Measurements from ENCODE around the gene ARID2. TPM values are rescaled to one million over a fixed set of nuclear protein-coding genes. Genes with fewer than 3 reads are reported as not detected.

ARID2 gene
- total and polyA plus RNA-seq, 9 of the 15 experiments (the other 6 are each of a cell fraction or from before 2014, with no cell fraction given), result 13.4 to 41.6 (median 29.4) TPM

- in situ Hi-C loops (cut with MboI) (no loop called here), intact Hi-C loops (cut with micrococcal nuclease) (no loop called here)
- no peak overlapping the region for H3K4me3 ChIP-seq
- H3K4me1 ChIP-seq (replicated peaks in 1 of 2; ENCODE audit: control insufficient read depth in 2 of 2, insufficient read depth in 2 of 2, low read length in 2 of 2), result no peaks in the 10 kb centered on the region
- FAIRE-seq, result no peak
- TF ChIP-seq HINFP (tag; conservative IDR thresholded peaks at IDR 0.05; ENCODE audit: low read depth) (no peak), CTCF (IDR thresholded peaks at IDR 0.05 in 2 of 3, conservative IDR thresholded peaks at IDR 0.05 in 1 of 3; ENCODE audit: insufficient read depth in 2 of 3, low read depth in 1 of 3, low read length in 3 of 3) (no peak), BRF2 (IDR thresholded peaks at IDR 0.05; ENCODE audit: borderline replicate concordance, insufficient read depth, insufficient read length) (no peak), NFIC (IDR thresholded peaks at IDR 0.05) (peak; percentile 98), ZC3H8 (IDR thresholded peaks at IDR 0.05) (no peak), ZNF707 (CRISPR knock-in tag; conservative IDR thresholded peaks at IDR 0.05) (no peak), NFRKB (IDR thresholded peaks at IDR 0.05; ENCODE audit: low read depth) (no peak), NFIX (CRISPR knock-in tag; IDR thresholded peaks at IDR 0.05; ENCODE audit: low read depth) (peak; percentile 90), SMAD1 (IDR thresholded peaks at IDR 0.05; ENCODE audit: low read depth, low read length, partially characterized antibody) (peak; percentile 33), ELF2 (CRISPR knock-in tag; IDR thresholded peaks at IDR 0.05) (no peak)
- H2AFZ ChIP-seq (ENCODE audit: low read depth, low read length), result no peak overlapping the region
- DNase-seq (ENCODE audit: extremely low read depth in 1 of 4, low spot score in 3 of 4), result no peak
- H3K79me2 ChIP-seq (ENCODE audit: control insufficient read depth, insufficient read depth, low read length), result no peaks in the 10 kb centered on the region
- CTCF ChIA-PET (ENCODE audit: low intra/inter-chr PET ratio), result no interaction called here
- H3K4me2 ChIP-seq (ENCODE audit: insufficient read depth, low read length), result no peak overlapping the region
- H3K9ac ChIP-seq (ENCODE audit: insufficient read depth in 1 of 2, low read depth in 2 of 2, low read length in 2 of 2), result no peak overlapping the region
- no peaks in the 10 kb centered on the region for H3K9me1 ChIP-seq (ENCODE audit: control insufficient read depth, insufficient read depth, low read length)
- 35% methylated on average over 3 of the region's 3 CpGs for WGBS (ENCODE audit: insufficient coverage, low coverage, missing lambda C conversion rate)
- H4K20me1 ChIP-seq (replicated peaks; ENCODE audit: control insufficient read depth, insufficient read depth, low read length), result no peaks in the 10 kb centered on the region
- no TSS peak for BruUV-seq (replicated peaks)
- no peaks in the 10 kb centered on the region for H3K27me3 ChIP-seq (ENCODE audit: control insufficient read depth in 2 of 2, insufficient read depth in 2 of 2, low read length in 2 of 2)
- H3K9me3 ChIP-seq (replicated peaks; ENCODE audit: control insufficient read depth, insufficient read depth, low read depth, low read length), result no peaks in the 10 kb centered on the region
- no peak for ATAC-seq
- POLR2A ChIA-PET, result interaction anchor here (1.0 to 3.0 kb wide), 5 partner anchors 8 to 21 kb away, joined by 3 to 14 read pairs (median 3); no protein-coding TSS in a partner anchor
- H3K36me3 ChIP-seq (ENCODE audit: control insufficient read depth, insufficient read depth, low read length), result peaks cover 7% of the 10 kb centered on the region; the same call in 1 of the 3 replicates
- no peak overlapping the region for H3K27ac ChIP-seq (ENCODE audit: extremely low read depth, low read depth, low read length)
Observed at GRCh38 chr12:45912774-45913173, 183.3 kb downstream of the ARID2 start.
